Epithelial cell of esophagus (primary cell): ENCODE measurements around the gene MINDY4B.

Source experiments
- DNase-seq: peaks from one replicate; pipeline ENCODE4 v3.0.0; 2010; ENCODE audit warnings: low read depth
- H3K4me3 ChIP-seq: 2 replicates; pipeline ENCODE4 v1.5.1; 2011; ENCODE audit warnings: mild to moderate bottlenecking, low read length, control low read depth
- TF ChIP-seq, protein P1 (sequence below): IDR thresholded peaks from 2 replicates; pipeline ENCODE4 v1.5.1; 2011; ENCODE audit warnings: low read depth, mild to moderate bottlenecking, low read length, control low read depth, inconsistent platforms; ENCODE audit not compliant: insufficient read depth; ENCODE audit errors: missing control alignments

MINDY4B gene

GRCh38 chr3:150902988-150903387 is 2.3 kb downstream of the MINDY4B start:
- DNase-seq: no peak
- H3K4me3 ChIP-seq: no peak overlapping the region
- TF ChIP-seq, protein P1, sequence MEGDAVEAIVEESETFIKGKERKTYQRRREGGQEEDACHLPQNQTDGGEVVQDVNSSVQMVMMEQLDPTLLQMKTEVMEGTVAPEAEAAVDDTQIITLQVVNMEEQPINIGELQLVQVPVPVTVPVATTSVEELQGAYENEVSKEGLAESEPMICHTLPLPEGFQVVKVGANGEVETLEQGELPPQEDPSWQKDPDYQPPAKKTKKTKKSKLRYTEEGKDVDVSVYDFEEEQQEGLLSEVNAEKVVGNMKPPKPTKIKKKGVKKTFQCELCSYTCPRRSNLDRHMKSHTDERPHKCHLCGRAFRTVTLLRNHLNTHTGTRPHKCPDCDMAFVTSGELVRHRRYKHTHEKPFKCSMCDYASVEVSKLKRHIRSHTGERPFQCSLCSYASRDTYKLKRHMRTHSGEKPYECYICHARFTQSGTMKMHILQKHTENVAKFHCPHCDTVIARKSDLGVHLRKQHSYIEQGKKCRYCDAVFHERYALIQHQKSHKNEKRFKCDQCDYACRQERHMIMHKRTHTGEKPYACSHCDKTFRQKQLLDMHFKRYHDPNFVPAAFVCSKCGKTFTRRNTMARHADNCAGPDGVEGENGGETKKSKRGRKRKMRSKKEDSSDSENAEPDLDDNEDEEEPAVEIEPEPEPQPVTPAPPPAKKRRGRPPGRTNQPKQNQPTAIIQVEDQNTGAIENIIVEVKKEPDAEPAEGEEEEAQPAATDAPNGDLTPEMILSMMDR: no peak

GRCh38 chr3:150901793-150902192 is 3.4 kb downstream of the MINDY4B start:
- H3K4me3 ChIP-seq: no peak overlapping the region
- TF ChIP-seq, protein P1: no peak
- no peak for DNase-seq

DNA sequence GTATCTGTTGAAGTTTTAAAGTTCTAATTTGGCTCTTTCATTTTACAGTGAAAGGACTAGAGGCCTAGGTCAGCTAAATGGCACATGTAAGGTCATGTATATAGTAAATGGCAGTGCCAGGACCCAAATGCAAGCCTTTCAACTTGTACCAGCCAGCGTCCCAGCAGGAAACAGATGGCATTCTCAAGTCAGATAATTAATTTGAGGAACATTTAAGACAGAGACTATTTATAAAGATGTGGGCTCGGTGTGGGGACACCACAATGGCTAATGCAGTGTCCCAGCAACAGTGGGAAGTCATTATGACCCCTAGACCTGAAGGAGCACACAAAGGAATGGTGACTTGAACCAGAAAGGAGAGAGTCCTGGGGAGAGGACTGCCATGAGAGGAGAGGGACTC is 6.1 kb downstream of the MINDY4B start:
- TF ChIP-seq, protein P1: no peak
- H3K4me3 ChIP-seq: no peak overlapping the region
- no peak for DNase-seq

- TF ChIP-seq, protein P1: no peak
- DNase-seq: no peak
- no peak overlapping the region for H3K4me3 ChIP-seq
Measured at GRCh38 chr3:150898046-150898754, 7.0 kb downstream of the MINDY4B start.

GRCh38 chr3:150897592-150897991 is 7.6 kb downstream of the MINDY4B start:
- TF ChIP-seq, protein P1: no peak
- no peak for DNase-seq
- no peak overlapping the region for H3K4me3 ChIP-seq

- no peak for DNase-seq
- TF ChIP-seq, protein P1: no peak
- H3K4me3 ChIP-seq: no peak overlapping the region
Measured at GRCh38 chr3:150890831-150891230, 14.4 kb downstream of the MINDY4B start.

DNA sequence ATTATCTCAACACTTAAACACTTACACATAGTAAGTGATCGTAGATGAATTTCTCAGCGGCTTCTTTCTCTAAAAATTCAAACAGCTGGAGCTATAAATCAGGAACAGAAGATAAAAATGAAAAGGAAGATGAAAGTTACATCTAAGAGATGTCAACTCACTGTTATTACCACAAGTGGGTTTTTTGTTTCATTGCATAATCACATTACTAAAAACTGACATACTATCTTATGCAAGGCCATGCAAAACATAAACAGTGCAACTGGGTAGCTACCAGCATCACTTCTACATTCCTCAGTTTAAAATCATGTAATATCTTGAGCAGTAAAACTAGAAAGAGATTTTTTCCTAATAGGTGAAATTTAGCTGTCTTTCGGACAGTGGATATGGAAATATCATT is 14.9 kb downstream of the MINDY4B start:
- no peak for DNase-seq
- TF ChIP-seq, protein P1: no peak
- no peak overlapping the region for H3K4me3 ChIP-seq
